Bronchial epithelial cell (primary cell): ENCODE measurements around the gene SNX3. TPM values are rescaled to one million over a fixed set of nuclear protein-coding genes. Genes with fewer than 3 reads are reported as not detected.

Experiments
- DNase-seq: peaks from one replicate; pipeline ENCODE4 v3.0.0-alpha.2; 2010; ENCODE audit warnings: low read depth
- FAIRE-seq: peaks from 2 replicates; lab custom pipeline; 2011; peaks lifted over from hg19 to GRCh38; lab: Jason Lieb, UNC
- H3K27me3 ChIP-seq: 2 replicates; pipeline ENCODE4 v1.5.1; 2011; ENCODE audit warnings: low read length; ENCODE audit not compliant: control insufficient read depth, insufficient read depth
- H3K36me3 ChIP-seq: 2 replicates; pipeline ENCODE4 v1.5.1; 2011; ENCODE audit warnings: low read length; ENCODE audit not compliant: control insufficient read depth, insufficient read depth
- H3K4me3 ChIP-seq: 2 replicates; pipeline ENCODE4 v1.5.1; 2011; ENCODE audit warnings: mild to moderate bottlenecking, low read depth, low read length, control low read depth
- total RNA-seq: library from RNA; depleted of rRNA; stranded (reverse); fragments of >200 nt; gene quantifications from 2 replicates; pipeline ENCODE4 v1.2.1, GENCODE V29; 2014
- TF ChIP-seq, protein P1 (sequence below): IDR thresholded peaks from 2 replicates; pipeline ENCODE4 v1.5.1; 2011; ENCODE audit warnings: mild to moderate bottlenecking, moderate library complexity, low read length, control low read depth, inconsistent platforms; ENCODE audit not compliant: insufficient read depth, severe bottlenecking

Gene SNX3
- total RNA-seq, 1 donor from 2014 or later = 180 TPM

DNA sequence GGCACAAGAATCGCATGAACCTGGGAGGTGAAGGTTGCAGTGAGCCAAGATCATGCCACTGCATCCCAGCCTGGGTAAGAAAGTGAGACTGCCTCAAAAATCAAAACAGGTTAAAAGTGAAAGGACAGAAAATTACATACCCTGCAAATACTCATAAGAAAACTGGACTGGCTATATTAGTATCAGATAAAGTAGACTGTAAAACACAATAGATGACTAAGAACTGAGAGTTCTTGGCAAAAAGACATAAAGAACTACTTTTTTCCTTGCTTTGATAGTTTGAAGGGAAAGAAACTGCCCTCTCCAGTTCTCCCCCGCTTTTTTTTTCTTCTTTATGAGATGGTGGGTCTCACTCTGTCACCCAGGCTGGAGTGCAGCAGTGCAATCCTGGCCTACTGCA lies 17.0 kb downstream of the SNX3 start:
- Histone ChIP-seq H3K36me3 (peaks cover 3% of the 10 kb centered on the region), H3K4me3 (no peak overlapping the region), H3K27me3 (no peaks in the 10 kb centered on the region)
- TF ChIP-seq, protein P1, sequence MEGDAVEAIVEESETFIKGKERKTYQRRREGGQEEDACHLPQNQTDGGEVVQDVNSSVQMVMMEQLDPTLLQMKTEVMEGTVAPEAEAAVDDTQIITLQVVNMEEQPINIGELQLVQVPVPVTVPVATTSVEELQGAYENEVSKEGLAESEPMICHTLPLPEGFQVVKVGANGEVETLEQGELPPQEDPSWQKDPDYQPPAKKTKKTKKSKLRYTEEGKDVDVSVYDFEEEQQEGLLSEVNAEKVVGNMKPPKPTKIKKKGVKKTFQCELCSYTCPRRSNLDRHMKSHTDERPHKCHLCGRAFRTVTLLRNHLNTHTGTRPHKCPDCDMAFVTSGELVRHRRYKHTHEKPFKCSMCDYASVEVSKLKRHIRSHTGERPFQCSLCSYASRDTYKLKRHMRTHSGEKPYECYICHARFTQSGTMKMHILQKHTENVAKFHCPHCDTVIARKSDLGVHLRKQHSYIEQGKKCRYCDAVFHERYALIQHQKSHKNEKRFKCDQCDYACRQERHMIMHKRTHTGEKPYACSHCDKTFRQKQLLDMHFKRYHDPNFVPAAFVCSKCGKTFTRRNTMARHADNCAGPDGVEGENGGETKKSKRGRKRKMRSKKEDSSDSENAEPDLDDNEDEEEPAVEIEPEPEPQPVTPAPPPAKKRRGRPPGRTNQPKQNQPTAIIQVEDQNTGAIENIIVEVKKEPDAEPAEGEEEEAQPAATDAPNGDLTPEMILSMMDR = no peak
- no peak for DNase-seq
- no peak for FAIRE-seq

DNA sequence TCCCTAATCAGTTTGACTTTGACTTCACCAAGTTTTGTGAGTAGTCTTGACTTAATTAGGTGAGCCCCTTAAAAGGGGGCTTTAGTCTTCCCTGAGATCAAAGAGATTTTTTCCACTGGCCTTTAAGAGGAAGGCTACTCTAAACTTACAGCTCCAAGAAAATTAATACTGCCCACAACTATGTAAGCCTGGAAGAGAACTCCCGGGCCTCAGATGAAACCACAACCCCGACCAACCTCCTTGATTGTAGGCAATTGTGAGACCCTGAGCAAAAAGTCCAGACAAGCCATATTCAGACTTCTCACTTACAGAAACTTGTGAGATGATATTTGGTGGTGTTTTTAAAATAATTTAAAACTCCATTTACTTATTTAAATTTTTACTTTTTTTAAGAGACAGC lies 18.1 kb downstream of the SNX3 start:
- TF ChIP-seq, protein P1 = no peak
- peaks cover 3% of the 10 kb centered on the region for H3K36me3 ChIP-seq
- FAIRE-seq = no peak
- no peaks in the 10 kb centered on the region for H3K27me3 ChIP-seq
- DNase-seq = no peak
- no peak overlapping the region for H3K4me3 ChIP-seq

DNA sequence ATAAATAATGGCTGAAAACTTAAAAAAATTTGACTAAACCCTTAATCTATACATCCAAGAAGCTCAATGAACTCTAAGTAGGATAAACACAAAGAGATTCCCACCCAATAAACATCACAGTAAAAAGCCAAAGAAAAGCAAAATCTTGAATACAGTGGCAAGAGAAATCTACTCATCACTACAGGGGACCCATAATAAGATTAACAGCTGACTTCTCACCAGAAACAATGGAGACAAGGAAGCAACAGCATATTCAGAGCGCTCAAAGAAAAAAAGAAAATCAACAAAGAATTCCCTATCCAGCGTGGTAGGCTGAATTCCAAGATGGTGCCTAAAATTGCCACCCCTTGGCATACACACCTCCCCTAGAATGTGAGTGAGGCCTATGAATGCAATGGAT lies 18.6 kb downstream of the SNX3 start:
- TF ChIP-seq, protein P1 = no peak
- DNase-seq (no peak), FAIRE-seq (no peak)
- Histone ChIP-seq H3K36me3 (peaks cover 3% of the 10 kb centered on the region), H3K27me3 (no peaks in the 10 kb centered on the region), H3K4me3 (no peak overlapping the region)

DNA sequence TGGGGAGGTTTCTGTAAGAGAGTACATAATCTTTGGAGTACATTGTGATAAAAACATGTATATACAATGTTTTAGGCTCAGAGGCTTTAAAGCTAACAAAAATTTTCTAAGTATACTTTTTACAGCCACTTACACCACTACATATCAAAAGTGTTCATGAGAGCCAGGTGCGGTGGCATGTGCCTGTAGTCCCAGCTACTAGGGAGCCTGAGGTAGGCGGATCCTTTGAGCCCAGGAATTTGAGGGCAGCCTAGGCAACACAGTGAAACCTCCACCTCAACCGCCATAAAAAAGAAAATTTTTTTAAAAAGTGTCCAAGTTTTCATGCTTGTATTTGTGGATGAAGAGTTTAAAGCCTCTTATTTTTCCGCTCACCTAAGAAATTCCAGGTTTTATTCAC lies 22.5 kb downstream of the SNX3 start:
- no peak overlapping the region for H3K4me3 ChIP-seq
- TF ChIP-seq, protein P1 = no peak
- H3K27me3 ChIP-seq = no peaks in the 10 kb centered on the region
- FAIRE-seq (no peak), DNase-seq (no peak)
- no peaks in the 10 kb centered on the region for H3K36me3 ChIP-seq

DNA sequence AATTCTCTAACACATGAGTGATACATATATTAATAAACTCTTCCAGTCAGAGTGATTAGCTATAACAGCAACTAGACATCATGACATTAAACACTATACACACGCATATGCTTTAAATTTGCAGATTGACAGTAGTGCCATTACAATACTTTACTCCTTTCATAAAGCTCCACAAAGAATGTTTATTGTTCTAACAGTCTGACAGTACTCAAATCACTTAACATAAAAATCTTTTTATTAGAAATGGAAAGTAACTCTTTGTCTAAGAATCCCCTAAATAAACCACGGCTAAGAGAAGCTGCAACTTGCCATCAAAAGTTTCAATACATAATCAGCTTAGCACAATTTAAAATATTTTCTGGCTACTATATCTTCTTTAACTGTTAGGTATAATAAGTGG lies 24.0 kb downstream of the SNX3 start:
- TF ChIP-seq, protein P1 = no peak
- H3K4me3 ChIP-seq = no peak overlapping the region
- DNase-seq (no peak), FAIRE-seq (no peak)
- no peaks in the 10 kb centered on the region for H3K27me3 ChIP-seq
- H3K36me3 ChIP-seq = no peaks in the 10 kb centered on the region

DNA sequence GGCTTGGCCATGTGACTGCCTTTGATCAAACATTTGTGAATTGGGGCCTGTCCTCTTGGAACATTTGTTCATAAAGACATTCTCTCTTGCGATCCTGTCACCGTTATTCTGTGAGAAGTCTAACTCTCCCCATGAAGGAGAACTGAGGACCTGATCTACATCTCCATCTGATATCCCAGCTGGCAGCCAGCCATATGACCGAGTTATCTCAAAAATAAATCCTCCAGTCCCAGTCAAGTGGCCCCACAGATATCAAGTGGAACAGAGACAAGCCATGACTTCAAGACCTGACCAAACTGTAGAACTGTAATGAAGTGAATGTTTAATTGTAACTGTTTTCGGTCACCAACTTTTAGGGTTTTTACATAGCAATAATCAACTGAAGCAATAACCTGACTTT lies 25.7 kb downstream of the SNX3 start:
- TF ChIP-seq, protein P1 = no peak
- FAIRE-seq = no peak
- H3K36me3 ChIP-seq = no peaks in the 10 kb centered on the region
- H3K27me3 ChIP-seq = no peaks in the 10 kb centered on the region
- DNase-seq = no peak
- no peak overlapping the region for H3K4me3 ChIP-seq
